HG03558 (cell line): ENCODE results near the gene PRKCA.

Source experiments
- ATAC-seq: cut with Tn5 transposase; IDR thresholded peaks from one replicate; pipeline ENCODE4 v1.9.1; 2021; ENCODE audit warnings: moderate number of reproducible peaks; ENCODE audit not compliant: unreplicated experiment; ENCODE audit errors: extremely low read depth

The PRKCA gene

DNA sequence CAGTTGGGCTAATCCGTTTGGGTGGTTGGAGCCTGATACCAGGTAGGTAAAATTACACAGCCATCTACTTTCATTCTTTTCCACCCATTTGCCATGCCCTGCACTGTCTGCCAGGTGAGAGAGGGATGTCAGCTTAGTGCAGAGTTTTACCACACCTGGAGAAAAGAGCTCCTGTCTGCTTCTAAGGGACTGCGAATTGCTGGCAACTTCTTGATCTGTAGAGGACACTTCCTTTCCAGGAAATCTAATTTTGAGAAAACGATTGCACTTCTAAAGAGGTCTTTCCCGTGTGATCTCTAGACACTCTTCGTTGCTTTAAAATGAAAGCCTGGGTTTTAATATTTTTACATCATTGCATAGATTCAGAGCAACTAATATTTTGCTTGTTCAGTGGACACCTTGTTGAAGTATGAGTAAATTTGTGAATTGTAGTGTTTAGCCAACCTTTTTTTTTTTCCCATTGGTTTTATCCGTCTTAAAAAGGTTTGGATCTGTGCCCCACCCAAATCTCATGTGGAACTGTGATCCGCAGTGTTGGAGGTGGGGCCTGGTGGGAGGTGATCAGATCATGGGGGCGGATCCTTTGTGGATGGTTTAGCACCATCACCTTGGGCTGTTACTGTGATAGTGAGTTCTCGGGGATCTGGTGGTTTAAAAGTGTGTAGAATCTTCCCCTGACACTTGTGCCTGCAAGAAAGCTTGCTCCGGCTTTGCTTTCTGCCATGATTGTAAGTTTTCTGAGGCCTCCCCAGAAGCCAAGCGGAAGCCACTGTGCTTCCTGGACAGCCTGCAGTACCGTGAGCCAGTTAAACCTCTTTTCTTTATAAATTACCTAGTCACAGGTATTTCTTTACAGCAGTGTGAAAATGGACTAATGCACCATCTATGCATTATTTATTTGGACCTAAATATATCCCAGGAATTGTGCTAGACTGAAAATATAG, 104.6 kb downstream of the PRKCA start:
- no peak for ATAC-seq

DNA sequence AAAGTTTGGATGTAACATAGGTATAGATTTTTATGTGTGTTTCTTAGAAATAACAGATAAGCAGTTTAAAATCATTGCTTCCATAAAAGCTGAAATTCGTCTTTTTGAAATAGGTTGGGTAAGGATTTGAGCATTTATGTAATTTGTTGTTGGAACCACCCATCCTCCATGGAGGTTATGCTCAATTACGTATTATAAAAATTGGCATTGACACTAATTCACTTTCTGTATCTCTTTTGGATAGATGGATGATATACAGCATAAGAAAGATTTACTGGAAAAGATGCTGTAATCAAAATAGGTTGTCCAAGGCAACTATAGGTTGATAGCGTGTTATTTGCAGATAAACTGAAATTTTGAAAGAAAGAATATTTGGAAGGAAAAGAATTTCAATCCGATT, 105.5 kb downstream of the PRKCA start:
- ATAC-seq, result no peak

DNA sequence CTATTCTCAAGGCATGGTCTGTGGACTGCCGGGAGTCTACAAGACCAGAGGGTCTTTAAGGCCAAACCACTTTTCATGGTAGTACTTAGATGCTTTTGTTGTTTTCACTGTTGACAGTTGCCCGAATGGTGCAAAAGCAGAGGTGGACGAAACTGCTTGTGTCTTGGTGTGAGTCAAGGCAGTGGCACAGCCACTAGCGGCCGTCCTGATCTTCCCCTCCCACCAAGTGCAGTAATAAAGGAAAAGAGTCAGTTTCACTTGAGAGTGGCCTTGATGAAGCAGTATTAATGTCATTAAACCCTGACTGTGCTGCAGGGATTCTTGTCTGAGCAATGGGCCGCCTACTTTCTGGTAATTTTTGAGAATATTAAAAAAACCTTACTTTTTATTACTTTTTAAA, 109.1 kb downstream of the PRKCA start:
- no peak for ATAC-seq

DNA sequence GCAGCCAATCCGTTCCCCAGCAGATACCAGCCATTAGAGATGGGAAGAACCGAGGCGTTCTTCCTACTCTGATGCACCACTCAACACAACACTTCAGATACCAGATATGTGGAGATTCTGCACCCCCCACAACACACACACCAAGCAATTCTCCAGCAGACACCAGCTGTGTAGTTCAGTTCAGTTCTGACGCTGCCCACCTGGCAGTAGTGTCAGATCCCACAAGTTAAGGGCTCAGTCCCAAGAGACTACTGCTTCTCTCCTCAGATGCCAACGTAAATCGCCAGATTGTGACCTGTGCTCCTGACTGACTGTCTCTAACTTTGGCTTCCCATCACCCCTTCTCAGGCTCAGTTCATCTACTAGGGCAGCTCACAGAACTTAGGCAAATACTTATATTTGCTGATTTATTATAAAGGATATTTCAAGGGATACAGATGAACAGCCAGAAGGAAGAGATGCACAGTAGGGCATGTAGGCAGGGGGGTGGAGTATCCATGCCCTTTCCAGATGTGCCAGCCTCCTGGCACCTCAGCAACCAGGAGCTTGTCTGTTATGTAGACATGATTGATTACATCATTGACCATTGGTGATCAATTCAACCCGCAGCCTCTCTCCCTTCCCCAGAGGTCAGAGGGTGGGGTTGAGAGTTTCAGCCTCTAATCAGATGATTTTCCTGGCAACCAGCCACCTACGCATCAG, 110.6 kb downstream of the PRKCA start:
- no peak for ATAC-seq

DNA sequence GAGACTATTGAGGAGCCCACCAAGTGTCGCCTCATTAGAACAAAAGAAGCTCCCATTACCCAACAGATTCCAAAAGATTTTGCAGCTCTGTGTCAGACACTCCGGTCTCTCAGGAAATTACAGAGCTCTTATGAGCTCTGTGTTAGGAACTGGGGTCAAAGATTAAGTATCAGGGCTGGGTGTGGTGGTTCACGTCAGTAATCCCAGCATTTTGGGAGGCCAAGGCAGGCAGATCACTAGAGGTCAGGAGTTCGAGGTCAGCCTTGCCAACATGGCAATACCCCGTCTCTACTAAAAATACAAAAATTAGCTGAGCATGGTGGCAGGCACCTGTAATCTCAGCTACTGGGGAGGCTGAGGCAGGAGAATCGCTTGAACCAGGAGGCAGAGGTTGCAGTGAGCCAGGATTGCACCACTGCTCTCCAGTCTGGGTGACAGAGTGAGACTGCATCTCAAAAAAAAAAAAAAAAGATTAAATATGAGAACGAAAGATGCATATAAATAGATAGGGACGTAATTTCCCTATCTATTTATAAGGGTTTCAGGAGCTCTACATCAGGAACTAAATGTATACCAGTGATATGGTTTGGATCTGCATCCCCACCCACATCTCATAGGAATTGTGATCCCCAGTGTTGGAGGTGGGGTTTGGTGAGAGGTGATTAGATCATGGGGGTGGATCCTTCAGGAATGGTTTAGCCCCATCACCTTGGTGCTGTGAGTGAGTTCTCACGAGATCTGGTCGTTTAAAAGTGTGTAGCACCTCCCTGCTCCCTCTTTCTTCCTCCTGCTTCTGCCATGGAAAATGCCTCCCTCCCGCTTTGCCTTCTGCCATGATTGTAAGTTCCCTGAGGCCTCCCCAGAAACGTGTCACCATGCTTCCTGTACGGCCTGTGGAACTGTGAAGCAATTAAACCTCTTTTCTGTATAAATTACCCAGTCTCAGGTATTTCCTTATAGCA, 111.4 kb downstream of the PRKCA start:
- ATAC-seq, result no peak

DNA sequence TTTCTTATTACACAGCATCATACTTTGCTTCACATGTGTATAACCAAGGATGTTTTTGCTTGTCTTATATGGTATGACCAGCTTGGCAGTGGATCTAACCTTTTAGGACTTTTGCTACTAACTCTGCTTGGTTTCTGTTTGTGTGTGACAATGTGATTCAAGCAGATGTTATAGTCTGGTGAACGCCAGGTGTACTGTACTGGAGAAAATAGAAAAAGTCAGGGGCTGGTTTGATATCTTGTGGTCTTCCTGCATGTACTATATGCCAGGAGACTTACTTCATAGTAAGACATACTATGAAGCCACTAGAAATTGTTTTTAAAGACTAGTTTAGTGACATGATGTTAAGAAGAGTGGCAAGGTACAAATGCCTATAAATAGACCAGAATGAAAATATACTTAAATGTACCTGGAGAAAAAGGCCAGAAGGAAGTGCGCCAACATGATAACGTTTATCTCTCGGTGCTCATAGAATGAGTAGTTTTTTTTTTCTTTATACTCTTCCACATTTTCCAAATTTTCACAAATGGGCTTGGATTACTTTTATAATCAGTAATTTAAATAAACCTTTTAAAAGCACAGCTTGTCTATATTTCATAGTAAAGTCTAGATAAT, 112.3 kb downstream of the PRKCA start:
- no peak for ATAC-seq

DNA sequence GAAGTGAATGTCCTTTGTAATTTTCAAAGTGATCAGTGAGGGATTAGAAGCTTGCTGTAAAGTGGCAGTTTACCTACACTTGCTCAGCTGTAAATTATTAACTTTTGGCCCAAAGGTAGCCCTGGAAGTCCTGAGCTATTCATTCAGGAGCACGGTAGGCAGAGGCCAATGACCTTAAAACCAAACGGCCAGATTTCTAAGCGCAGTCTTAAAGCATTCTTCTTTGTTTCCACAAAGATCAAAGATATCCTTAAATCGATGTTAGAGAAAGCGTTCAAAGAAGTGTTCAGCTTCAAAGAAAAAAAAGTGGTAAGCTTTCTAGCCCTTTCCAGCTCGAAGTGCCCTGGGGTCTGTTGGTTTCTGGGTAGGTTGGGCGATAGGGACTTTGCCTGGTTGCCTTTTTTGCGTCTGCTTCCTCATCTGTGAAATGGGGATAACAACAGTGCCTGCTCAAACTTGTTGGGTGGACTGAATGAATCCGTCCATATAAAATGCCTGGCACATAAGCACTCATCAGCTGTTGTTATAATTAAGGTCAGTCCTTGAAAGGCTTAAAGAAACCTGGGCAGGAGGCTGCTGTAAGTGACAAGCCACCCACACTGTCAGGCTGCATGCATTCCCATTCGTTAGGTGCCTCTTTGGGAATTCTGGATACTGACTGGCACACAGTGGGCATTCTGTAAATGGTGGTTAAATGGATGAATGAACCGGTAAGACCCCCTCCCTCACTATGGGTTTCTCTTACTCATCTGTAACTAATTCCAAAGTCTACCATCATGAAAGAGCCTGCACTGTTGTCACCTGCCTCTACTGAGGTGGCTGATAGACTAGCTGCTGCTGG, 113.2 kb downstream of the PRKCA start:
- no peak for ATAC-seq

DNA sequence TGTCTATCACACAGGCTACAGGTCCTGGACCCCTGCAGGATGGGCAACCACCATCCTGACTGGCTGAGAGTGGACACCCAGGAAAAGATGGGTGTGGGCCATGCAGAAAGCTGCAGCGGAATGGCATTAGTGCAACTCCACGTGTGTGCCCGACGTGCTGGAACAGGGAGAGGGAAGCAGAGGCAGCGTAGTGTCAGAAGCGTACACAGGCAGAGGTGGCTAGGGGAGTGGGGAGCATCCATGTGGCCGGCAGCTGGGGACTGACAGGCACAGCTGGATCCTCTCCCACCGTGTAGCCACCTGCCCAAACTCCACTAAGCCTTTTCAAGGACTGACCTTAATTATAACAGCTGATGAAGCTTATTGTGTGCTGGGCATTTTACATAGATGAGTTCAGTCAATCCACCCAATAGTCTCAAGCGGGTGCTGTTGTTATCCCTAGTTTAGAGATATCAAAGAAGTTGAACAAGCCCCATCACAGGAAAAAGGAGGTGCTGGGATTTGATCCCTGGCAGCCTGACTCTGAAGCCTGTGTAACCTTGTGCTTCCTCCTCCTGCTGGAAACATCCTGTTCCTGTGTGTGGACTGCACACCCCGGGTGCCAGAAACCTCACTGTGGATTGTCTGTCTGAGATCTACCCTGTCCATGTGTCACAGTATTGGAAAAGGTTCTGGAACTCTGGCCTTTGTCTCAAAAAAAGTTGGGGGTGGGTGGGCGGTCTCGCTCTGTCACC, 114.0 kb downstream of the PRKCA start:
- no peak for ATAC-seq

DNA sequence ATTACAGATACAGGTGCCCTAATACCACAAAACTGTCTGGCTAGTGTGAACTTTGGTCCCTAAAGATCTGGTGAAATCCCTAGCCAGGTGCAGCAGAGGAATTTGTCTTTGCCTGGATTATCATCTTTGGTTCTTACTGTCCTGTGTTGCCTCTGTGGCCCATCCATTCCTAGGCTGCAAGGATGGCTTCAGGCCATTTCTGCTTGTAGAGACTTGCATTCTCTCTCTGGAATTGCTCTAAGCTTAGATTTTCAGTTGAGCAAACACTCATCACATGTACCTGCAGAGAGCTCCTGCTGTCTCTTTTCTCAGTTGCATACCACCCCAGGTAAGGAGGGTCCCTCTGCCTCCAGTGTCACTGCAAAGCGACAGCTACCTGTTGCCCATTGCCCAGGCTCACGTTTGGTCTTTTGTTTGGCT, 114.9 kb downstream of the PRKCA start:
- ATAC-seq, result no peak

DNA sequence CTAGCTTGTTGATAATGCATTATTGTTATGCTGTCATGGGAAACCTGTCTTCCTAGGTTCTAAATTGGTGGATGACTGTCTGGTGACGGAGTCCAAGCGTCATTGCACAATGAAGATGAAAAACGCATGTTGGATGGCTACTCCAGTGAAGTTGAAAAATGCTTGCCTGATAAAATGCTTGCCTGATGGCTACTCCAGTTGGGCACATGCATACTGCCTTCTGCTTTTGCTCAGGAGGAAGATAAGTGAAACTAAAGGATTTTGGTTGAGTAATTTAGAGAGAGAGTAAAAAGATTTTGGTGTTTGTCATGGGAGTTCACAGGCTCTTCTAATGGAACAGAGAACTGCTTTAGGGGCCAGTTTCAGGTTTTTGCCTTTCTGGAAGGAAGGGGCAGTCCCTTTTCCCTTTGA, 118.6 kb downstream of the PRKCA start:
- ATAC-seq, result no peak

DNA sequence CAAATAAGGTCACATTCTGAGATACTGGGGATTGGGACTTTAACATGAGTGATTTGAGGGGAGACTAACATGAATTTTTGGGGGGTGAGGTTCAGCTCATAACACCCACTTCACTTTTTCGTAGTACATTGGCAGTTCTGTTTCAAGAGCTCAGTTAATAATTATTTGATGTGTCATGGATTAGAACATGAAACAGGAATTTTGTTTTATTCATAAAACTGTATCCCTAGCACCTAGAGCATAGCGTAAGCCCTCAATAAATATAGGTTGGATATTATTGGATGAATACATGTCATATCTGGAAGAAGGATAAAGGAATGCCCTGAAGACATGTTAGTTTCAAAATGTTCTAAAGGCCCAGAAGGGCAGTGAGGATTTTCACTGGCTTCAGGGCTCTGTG, 119.8 kb downstream of the PRKCA start:
- no peak for ATAC-seq

DNA sequence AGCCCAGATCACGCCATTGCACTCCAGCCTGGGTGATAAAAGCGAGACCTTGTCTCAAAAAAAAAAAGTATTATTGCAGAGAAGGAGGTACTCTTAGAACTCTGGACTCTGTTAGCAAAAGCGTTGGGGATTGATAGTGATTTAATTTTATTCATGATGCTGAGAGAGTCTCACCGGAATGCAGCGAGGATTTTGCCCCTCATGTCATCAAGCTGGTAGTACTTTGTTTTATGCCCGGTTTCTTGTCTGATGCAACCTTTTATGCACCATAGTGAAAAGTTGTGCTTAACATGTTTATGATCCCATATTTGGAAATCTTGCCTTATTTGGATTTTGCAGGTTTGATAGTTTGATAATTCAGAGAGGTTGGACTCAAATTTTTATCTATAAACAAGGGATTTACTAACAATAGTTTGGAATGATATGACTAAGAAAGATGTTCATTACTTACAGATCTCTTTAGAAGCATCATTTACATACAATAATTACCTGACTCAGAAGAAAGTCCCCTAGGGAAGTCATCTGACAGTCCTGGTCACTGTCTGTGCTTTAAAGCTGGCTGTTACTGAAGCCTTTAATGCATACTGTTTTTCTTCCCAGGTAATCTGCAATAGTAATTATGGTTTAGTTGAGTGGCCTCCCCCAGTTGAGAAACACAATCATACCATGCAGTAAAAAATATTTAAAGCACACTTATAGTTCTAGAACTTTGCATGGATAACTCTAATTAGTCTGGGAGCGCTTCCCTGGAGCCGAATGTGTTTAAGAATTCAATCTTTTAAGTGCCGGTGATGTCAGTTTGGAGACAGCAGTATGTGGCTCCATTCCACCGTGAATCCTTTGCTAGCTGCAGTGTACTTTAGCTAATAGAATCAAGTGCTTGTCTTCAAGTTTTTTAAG, 120.9 kb downstream of the PRKCA start:
- ATAC-seq, result no peak

DNA sequence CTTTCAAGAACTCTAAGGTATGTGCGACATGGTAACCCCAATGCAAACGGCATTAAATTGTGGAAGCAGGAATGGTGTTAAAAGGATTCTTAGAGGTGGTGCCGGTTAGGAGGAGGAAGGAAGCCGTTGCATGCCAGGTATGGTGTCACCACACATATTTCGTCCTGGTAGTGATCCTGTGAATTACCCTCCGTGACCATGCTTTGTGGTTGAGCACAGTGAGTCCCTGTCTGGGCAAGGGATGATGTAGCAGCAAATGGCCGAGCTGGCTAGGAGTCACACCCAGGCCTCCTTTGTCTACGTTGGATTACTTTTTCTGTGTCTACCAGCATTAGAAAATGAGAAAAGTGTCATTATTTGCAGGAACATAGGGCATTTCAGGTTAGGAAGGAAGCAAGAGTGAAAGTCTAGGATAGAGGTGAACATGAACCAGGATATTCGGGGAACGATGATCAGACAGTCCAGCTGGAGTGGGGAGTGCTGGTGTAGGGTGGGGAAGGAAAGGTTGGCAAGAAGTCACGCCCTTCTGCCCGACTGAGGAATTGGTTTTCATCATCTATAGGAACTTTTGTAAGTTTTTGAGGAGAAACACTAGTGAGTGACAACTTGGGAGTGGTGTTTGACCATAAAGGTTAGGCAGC, 123.5 kb downstream of the PRKCA start:
- no peak for ATAC-seq

DNA sequence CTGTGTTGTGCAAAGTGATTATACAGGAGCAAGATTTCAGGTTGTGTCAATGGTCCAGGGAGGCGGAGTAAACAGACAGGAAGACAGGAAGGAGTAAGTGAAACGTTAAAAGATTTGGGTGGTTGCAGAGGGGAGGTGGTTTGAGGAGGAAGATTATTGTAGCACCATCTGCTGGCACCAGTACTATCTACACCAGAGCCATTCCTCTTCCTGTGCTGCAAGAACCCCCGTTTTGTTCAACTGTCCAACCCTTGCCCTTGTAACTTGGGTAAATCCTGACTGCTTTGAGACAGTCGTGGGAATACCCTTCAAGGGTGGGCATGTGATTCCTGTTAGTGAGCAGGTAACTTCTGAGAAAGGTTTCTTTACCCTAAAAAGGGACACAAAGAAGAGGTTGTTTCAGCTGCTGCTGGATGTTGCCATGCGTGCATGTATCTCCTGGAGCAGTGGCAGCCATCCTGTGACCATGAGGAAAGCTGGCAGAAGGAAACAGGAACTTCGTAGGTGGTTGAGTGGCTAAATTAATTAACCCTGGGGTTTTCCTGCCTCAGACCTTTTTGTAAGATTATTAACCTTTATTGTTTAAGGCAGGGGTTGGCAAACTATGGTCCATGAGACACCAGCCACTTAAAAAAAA, 124.1 kb downstream of the PRKCA start:
- ATAC-seq, result no peak

DNA sequence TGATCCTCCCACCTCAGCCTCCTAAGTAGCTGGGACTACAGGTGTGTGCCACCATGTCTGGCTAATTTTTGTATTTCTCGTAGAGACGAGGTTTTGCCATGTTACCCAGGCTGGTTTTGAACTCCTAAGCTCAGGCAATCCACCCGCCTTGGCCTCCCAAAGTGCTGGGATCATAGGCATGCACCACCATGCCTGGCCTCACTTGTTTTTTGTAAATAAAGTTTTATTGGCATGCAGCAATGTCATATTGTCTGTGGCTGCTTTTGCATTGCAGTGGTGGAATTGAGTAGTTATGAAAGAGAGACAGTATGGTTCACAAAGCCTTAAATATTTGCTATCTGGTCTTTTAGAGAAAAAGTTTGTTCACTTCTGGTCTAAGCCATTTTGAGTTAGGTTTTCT, 124.7 kb downstream of the PRKCA start:
- no peak for ATAC-seq

DNA sequence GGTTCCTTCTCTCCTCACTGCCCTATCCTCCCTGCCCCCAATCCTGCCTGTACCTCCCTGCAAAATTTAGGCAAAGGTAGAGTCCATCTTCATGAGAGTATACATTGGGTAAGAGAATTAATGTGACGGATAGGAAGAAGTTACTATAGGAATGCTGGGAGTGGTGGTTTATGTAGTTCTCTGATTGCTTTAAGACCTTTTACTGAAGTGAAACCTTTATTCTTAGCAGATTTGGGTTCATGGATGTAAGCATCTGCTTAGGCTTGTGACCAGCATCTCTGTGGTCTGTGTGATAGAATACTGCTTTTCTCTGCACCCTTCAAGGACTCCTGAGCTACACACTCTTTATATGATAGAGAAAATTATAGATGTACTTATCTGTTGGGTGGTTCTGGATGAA, 127.3 kb downstream of the PRKCA start:
- no peak for ATAC-seq
